ENCODE measurements around the gene ZCCHC7. TPM values are rescaled to one million over a fixed set of nuclear protein-coding genes. Genes with fewer than 3 reads are reported as not detected.

The ZCCHC7 gene
- total and polyA plus RNA-seq, 2 experiments from 2014 or later, result 15.3 to 19.4 TPM

DNA sequence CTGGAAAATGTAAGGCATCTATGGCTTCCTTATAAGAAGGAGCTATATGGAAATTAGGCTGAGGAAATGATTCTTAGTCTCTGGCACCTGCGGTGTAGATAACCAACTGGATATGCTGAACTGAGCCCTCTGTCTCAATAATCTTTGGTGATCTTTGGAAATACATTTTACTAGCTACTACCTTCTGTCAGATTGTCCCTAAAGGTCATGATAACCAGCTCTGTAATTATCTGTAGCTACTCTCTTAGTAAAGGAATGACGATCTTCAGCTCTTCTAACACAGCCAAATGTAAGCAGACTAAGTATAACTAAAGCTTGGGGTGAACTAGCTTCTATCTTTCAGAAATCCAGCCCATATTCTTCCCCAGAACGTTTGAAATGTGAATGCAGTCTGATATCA, 177.2 kb downstream of the ZCCHC7 start:
- Histone ChIP-seq H3K9me2 (ENCODE audit: insufficient read depth) (0 out of 2 replicates have a peak, but pooled peaks cover 7% of the 10 kb centered on the region), H3K36me3 (ENCODE audit: low read depth) (no peaks in the 10 kb centered on the region), H4K20me1 (ENCODE audit: insufficient read depth) (no peaks in the 10 kb centered on the region), H3F3A (ENCODE audit: insufficient read depth) (peaks cover 12% of the 10 kb centered on the region; the same call in 1 of the 2 replicates), H3K27ac (no peak overlapping the region), H3K9ac (no peak overlapping the region), H3K79me2 (ENCODE audit: insufficient read depth) (peaks cover 67% of the 10 kb centered on the region), H3K27me3 (replicated peaks; ENCODE audit: insufficient read depth) (no peaks in the 10 kb centered on the region), H3K9me3 (ENCODE audit: low read depth) (no peaks in the 10 kb centered on the region), H3K4me3 (no peak overlapping the region), H2AFZ (no peak overlapping the region), H3K4me1 (ENCODE audit: insufficient read depth) (peaks cover 26% of the 10 kb centered on the region), H3K4me2 (ENCODE audit: unreplicated experiment) (no peak overlapping the region)
- in situ Hi-C loops (cut with MboI), result no loop called here
- WGBS, 2 experiments (ENCODE audit: low coverage in 1 of 2, low lambda C conversion rate in 2 of 2, missing lambda C conversion rate in 2 of 2), result 83 to 84% methylated on average over 3 of the region's 3 CpGs
- DNase-seq, result no peak
- TF ChIP-seq EZH2phosphoT487 (IDR thresholded peaks at IDR 0.05; ENCODE audit: insufficient read depth, low read depth) (no peak), EZH2 (IDR thresholded peaks at IDR 0.05; ENCODE audit: insufficient read depth, poor library complexity, severe bottlenecking) (no peak)

DNA sequence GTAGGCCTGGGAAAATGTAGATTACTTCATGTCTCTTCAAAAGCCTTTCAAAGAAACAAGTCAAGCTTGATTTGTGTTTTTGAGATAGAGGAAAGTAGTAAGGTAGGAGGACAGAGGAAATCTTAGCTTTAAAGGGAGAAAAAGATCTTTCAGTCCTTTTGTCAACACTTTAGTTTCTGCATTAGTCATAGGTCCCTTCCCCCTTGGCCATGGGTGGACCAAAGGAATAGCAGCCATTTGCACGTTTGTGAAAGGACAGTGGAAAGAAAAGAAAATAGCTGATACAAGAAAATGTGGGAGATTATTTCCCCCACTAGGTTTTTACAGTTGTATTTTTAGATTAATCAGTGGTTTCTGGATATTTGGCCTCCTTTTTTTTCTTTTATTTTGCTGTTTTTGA, 180.2 kb downstream of the ZCCHC7 start:
- no peak for TF ChIP-seq EZH2 (IDR thresholded peaks at IDR 0.05; ENCODE audit: insufficient read depth, poor library complexity, severe bottlenecking)
- TF ChIP-seq EZH2phosphoT487 (IDR thresholded peaks at IDR 0.05; ENCODE audit: insufficient read depth, low read depth), result no peak
- DNase-seq, result peak; percentile 60
- no peaks in the 10 kb centered on the region for H3K27me3 ChIP-seq (replicated peaks; ENCODE audit: insufficient read depth)
- H4K20me1 ChIP-seq (ENCODE audit: insufficient read depth), result no peaks in the 10 kb centered on the region
- 0 out of 2 replicates have a peak, but pooled peaks cover 4% of the 10 kb centered on the region for H3K36me3 ChIP-seq (ENCODE audit: low read depth)
- in situ Hi-C loops (cut with MboI), result no loop called here
- H3K9me2 ChIP-seq (ENCODE audit: insufficient read depth), result 0 out of 2 replicates have a peak, but pooled peaks cover 7% of the 10 kb centered on the region
- H3K9me3 ChIP-seq (ENCODE audit: low read depth), result no peaks in the 10 kb centered on the region
- WGBS, 2 experiments (ENCODE audit: low coverage in 1 of 2, low lambda C conversion rate in 2 of 2, missing lambda C conversion rate in 2 of 2), result 0 to 5% methylated on average over 1 of the region's 1 CpG
- H3F3A ChIP-seq (ENCODE audit: insufficient read depth), result no peaks in the 10 kb centered on the region
- H3K4me2 ChIP-seq (ENCODE audit: unreplicated experiment), result peak overlapping the region; percentile 4
- H3K4me3 ChIP-seq, result no peak overlapping the region
- H3K27ac ChIP-seq, result no peak overlapping the region
- H2AFZ ChIP-seq, result peak overlapping the region; percentile 54
- H3K79me2 ChIP-seq (ENCODE audit: insufficient read depth), result peaks cover 44% of the 10 kb centered on the region
- peaks cover 9% of the 10 kb centered on the region for H3K4me1 ChIP-seq (ENCODE audit: insufficient read depth)
- H3K9ac ChIP-seq, result no peak overlapping the region

DNA sequence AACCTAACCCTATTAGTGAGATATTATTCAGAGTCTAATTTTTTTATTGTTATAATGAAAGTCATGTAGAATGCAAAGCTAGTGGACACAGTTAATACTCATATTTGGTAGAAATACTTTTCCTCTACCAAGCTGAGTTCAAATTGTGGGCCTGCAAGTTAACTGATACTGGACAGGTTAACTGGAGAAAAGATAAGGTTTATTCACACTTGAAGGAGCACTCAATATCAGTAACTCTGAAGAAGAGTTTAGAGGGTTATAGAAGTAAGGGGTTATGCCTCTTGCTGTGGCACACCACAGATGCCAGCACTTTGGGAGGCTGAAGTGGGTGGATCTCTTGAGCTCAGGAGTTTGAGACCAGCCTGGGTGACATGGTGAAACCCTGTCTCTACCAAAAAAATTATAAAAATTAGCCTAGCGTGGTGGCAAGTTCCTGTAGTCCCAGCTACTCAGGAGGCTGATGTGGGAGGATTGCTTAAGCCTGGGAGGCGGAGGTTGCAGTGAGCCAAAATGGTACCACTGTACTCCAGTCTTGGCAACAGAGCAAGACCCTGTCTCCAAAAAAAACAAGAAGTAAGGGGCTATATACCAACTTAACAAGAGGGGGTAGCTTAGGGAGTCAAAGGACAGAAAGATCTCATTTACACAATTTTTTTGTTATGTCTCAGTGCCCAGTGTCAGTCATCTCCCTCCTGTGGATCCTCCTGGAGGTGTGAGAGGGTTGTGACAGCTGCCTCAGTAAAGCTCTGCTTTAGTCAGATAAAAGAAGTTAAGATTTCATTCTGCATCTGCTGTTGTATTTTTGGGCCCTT, 180.9 kb downstream of the ZCCHC7 start:
- H2AFZ ChIP-seq, result peak overlapping the region; percentile 54
- no peaks in the 10 kb centered on the region for H4K20me1 ChIP-seq (ENCODE audit: insufficient read depth)
- no peak overlapping the region for H3K9ac ChIP-seq
- no peak overlapping the region for H3K27ac ChIP-seq
- 0 out of 2 replicates have a peak, but pooled peaks cover 4% of the 10 kb centered on the region for H3K36me3 ChIP-seq (ENCODE audit: low read depth)
- peaks cover 9% of the 10 kb centered on the region for H3K4me1 ChIP-seq (ENCODE audit: insufficient read depth)
- H3F3A ChIP-seq (ENCODE audit: insufficient read depth), result no peaks in the 10 kb centered on the region
- no peak overlapping the region for H3K4me3 ChIP-seq
- DNase-seq, result no peak
- WGBS, 2 experiments (ENCODE audit: low coverage in 1 of 2, low lambda C conversion rate in 2 of 2, missing lambda C conversion rate in 2 of 2), result 98 to 100% methylated on average over 2 of the region's 2 CpGs
- in situ Hi-C loops (cut with MboI), result no loop called here
- H3K9me2 ChIP-seq (ENCODE audit: insufficient read depth), result 0 out of 2 replicates have a peak, but pooled peaks cover 7% of the 10 kb centered on the region
- peak overlapping the region; percentile 4 for H3K4me2 ChIP-seq (ENCODE audit: unreplicated experiment)
- no peaks in the 10 kb centered on the region for H3K27me3 ChIP-seq (replicated peaks; ENCODE audit: insufficient read depth)
- TF ChIP-seq EZH2 (IDR thresholded peaks at IDR 0.05; ENCODE audit: insufficient read depth, poor library complexity, severe bottlenecking) (no peak), EZH2phosphoT487 (IDR thresholded peaks at IDR 0.05; ENCODE audit: insufficient read depth, low read depth) (no peak)
- no peaks in the 10 kb centered on the region for H3K9me3 ChIP-seq (ENCODE audit: low read depth)
- peaks cover 38% of the 10 kb centered on the region for H3K79me2 ChIP-seq (ENCODE audit: insufficient read depth)

DNA sequence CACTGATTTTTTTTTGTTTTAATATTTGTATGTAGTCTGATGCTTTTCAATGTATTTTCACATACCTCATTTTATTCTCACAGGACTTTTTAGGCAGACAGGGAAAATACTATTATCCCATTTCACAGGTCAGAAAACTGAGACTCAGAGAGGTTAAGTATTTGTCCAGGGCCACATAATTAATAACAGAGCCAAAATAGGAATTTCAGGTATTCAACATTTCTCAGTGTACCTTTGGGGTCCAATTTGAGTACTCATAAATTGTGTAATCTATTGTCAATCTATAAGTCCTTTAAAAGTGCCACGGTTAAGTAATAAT, 181.4 kb downstream of the ZCCHC7 start:
- H3K4me1 ChIP-seq (ENCODE audit: insufficient read depth), result peaks cover 9% of the 10 kb centered on the region
- H3K27ac ChIP-seq, result no peak overlapping the region
- in situ Hi-C loops (cut with MboI), result no loop called here
- H3K27me3 ChIP-seq (replicated peaks; ENCODE audit: insufficient read depth), result no peaks in the 10 kb centered on the region
- H2AFZ ChIP-seq, result no peak overlapping the region
- TF ChIP-seq EZH2 (IDR thresholded peaks at IDR 0.05; ENCODE audit: insufficient read depth, poor library complexity, severe bottlenecking), result no peak
- DNase-seq, result no peak
- 97 to 100% methylated on average over 1 of the region's 1 CpG for WGBS, 2 experiments (ENCODE audit: low coverage in 1 of 2, low lambda C conversion rate in 2 of 2, missing lambda C conversion rate in 2 of 2)
- H3F3A ChIP-seq (ENCODE audit: insufficient read depth), result no peaks in the 10 kb centered on the region
- peaks cover 32% of the 10 kb centered on the region for H3K79me2 ChIP-seq (ENCODE audit: insufficient read depth)
- no peak overlapping the region for H3K9ac ChIP-seq
- H4K20me1 ChIP-seq (ENCODE audit: insufficient read depth), result no peaks in the 10 kb centered on the region
- no peak overlapping the region for H3K4me2 ChIP-seq (ENCODE audit: unreplicated experiment)
- H3K9me3 ChIP-seq (ENCODE audit: low read depth), result no peaks in the 10 kb centered on the region
- H3K4me3 ChIP-seq, result no peak overlapping the region
- 0 out of 2 replicates have a peak, but pooled peaks cover 7% of the 10 kb centered on the region for H3K9me2 ChIP-seq (ENCODE audit: insufficient read depth)
- H3K36me3 ChIP-seq (ENCODE audit: low read depth), result peaks cover 4% of the 10 kb centered on the region; the same call in 1 of the 2 replicates

All from GM23248 (cell line).